Epithelial cell of esophagus (primary cell): ENCODE data around the gene YY1AP1.
A peak's percentile ranks its signal among the peaks of the same experiment; 100 is the strongest.
"Not testable (repeated sequence)": the region's sequence is repeated elsewhere in the genome, so short reads cannot be mapped to it uniquely, and the experiment has no call there.

Source experiments
- DNase-seq: peaks from one replicate; pipeline ENCODE4 v3.0.0; 2010; ENCODE audit warnings: low read depth
- H3K4me3 ChIP-seq: 2 replicates; pipeline ENCODE4 v1.5.1; 2011; ENCODE audit warnings: mild to moderate bottlenecking, low read length, control low read depth
- TF ChIP-seq, protein P1 (sequence below): IDR thresholded peaks from 2 replicates; pipeline ENCODE4 v1.5.1; 2011; ENCODE audit warnings: low read depth, mild to moderate bottlenecking, low read length, control low read depth, inconsistent platforms; ENCODE audit not compliant: insufficient read depth; ENCODE audit errors: missing control alignments

YY1AP1 gene, protein sequence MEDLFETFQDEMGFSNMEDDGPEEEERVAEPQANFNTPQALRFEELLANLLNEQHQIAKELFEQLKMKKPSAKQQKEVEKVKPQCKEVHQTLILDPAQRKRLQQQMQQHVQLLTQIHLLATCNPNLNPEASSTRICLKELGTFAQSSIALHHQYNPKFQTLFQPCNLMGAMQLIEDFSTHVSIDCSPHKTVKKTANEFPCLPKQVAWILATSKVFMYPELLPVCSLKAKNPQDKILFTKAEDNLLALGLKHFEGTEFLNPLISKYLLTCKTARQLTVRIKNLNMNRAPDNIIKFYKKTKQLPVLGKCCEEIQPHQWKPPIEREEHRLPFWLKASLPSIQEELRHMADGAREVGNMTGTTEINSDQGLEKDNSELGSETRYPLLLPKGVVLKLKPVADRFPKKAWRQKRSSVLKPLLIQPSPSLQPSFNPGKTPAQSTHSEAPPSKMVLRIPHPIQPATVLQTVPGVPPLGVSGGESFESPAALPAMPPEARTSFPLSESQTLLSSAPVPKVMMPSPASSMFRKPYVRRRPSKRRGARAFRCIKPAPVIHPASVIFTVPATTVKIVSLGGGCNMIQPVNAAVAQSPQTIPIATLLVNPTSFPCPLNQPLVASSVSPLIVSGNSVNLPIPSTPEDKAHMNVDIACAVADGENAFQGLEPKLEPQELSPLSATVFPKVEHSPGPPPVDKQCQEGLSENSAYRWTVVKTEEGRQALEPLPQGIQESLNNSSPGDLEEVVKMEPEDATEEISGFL

DNA sequence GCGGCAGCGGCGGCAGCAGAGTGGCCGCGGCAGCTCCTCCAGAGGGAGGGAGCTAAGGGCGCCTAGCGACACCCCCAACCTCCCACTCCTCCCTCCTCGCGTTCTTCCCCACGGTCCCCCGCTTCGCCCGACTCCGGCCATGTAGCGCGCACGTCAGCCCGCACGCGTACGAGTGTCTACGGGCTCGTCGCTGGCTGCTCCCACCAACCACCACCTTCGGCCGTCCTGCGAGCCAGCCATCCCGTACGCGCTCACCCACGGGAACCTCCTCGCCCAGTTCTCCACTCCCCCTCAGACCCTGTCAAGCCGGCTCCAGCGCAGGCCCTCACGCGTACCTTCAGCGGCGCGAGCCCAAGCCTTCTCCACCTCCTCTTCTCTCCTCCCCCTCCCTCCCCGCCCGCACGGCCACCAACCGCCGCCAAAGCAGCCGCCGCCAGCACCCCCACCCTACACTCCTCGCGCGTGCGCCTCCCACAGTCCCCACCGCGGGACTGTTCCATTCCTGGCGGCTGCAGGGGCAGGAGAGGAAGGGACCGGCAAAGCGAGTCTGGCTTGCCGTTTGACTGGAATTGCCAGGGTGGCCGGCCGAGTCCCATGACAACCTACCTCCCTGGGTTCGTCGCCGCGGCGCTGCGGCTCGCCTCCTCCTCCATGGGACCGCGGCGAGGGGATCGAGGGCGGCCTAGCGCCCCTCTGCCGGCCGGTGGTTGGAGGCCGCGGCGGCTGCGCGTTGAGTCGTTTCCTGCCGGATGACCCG lies at the start of gene YY1AP1:
Gene YY1AP1, minus strand, starts transcription at position 451 of the 757 bp plus-strand sequence. CDS start 8,338 bp downstream, outside the sequence.
- TF ChIP-seq, protein P1, sequence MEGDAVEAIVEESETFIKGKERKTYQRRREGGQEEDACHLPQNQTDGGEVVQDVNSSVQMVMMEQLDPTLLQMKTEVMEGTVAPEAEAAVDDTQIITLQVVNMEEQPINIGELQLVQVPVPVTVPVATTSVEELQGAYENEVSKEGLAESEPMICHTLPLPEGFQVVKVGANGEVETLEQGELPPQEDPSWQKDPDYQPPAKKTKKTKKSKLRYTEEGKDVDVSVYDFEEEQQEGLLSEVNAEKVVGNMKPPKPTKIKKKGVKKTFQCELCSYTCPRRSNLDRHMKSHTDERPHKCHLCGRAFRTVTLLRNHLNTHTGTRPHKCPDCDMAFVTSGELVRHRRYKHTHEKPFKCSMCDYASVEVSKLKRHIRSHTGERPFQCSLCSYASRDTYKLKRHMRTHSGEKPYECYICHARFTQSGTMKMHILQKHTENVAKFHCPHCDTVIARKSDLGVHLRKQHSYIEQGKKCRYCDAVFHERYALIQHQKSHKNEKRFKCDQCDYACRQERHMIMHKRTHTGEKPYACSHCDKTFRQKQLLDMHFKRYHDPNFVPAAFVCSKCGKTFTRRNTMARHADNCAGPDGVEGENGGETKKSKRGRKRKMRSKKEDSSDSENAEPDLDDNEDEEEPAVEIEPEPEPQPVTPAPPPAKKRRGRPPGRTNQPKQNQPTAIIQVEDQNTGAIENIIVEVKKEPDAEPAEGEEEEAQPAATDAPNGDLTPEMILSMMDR = no peak
- peak; percentile 94 for DNase-seq
- H3K4me3 ChIP-seq = peak within 1 kb of the TSS; percentile 78

DNA sequence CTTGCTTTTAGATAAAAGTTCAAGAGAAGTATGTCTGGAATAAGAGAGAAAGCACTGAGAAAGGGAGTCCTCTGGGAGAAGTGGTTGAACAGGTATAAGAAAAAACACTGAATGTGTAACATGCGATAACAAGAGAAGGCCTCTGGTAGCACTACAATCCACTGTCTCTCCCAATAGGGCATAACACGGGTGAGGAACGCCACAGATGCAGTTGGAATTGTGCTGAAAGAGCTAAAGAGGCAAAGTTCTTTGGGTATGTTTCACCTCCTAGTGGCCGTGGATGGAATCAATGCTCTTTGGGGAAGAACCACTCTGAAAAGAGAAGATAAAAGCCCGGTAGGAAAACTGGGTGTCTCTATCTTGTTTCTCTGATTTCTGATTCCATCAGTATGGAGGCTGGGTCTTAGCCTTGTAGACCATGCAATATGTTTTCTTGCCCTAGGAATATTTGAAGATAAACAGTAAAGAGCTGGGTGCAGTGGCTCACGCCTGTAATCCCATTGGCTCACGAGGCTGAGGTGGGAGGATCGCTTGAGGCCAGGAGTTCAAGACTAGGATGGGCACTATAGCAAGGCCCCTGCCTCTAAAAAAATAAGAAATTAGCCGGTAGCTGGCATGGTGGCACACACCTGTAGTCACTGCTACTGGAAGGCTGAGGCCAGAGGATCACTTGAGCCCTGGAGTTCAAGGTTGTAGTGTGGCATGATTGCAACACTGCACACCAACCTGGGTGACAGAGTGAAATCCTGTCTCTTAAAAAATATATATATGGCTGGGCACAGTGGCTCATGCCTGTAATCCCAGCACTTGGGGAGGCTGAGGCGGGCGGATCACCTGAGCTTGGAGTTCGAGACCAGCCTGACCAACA lies 40.7 kb upstream of the YY1AP1 start:
- H3K4me3 ChIP-seq = no peak overlapping the region
- TF ChIP-seq, protein P1 = peak; percentile 73
- peak; percentile 74 for DNase-seq

DNA sequence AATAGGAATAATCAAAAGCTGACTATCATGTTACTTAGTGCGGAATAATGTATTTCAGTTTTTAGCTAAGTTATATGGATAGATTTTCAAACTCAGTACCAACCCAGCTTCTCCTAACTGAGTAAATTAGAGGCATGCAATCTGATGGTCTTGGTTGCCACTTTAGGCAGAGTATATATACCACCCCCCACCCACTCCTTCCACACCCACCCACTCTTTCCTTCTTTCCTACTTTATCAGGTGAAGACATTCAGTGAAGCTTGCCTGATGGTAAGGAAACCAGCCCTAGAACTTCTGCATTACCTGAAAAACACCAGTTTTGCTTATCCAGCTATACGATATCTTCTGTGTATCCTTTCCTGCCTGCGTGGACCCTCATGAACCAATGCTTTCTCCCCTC lies 36.6 kb upstream of the YY1AP1 start:
- TF ChIP-seq, protein P1 = no peak
- H3K4me3 ChIP-seq = no peak overlapping the region
- no peak for DNase-seq

DNA sequence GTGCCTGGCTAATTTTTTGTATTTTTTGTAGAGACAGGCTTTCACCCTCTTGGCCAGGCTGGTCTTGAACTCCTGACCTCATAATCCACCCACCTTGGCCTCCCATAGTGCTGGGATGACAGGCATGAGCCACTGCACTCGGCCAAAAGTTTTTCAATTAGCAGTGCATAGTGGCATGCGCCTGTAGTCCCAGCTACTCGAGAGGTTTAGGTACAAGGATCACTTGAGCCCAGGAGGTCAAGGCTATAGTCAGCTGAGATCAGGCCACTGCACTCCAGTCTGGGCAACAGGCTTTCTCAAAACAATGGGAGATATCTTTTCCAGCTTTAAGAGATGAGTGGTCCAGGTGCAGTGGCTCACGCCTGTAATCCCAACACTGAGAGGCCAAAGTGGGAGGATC lies 31.1 kb upstream of the YY1AP1 start:
- no peak overlapping the region for H3K4me3 ChIP-seq
- TF ChIP-seq, protein P1 = no peak
- DNase-seq = no peak

DNA sequence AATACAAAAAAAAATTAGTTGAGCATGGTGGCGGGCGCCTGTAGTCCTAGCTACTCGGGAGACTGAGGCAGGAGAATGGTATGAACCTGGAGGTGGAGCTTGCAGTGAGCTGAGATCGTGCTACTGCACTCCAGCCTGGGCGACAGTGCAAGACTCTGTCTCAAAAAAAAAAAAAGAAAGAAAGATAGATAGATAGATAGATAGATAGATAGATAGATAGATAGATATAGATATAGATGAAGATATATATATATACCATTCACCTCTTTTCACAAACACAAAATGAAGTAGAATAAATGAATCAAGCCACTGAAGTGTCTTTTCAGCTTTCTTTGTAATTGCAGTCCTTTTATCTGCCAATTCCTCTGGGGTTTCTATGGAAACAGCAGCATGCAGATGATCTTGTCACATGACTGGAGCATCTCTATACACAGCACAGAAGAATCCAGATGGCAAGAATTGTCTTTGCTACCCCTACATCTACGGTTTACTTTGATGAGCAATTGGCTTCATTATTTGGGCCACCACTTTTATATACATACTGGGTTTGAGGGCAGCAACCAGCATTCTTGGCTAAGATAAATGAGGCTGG lies 30.0 kb upstream of the YY1AP1 start:
- H3K4me3 ChIP-seq, DNase-seq: not testable (repeated sequence)

DNA sequence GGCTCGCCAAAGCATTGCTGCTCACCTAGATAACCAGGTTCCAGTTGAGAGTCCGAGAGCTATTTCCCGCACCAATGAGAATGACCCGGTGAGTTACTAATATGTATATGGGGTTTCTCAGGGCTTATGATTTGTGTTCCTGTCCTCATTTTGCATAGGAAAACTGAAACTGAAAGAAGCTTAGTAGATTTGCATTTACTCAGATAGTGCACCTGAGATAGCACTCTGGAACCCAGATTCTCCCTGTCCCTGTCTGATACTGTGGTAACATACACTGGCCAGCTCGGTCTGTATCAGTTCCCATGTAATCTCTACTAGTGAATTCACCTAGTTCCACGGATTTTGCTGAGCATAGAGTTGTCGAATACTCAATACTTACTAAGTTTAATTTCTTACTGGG lies 28.5 kb upstream of the YY1AP1 start:
- DNase-seq = no peak
- H3K4me3 ChIP-seq = no peak overlapping the region
- TF ChIP-seq, protein P1 = no peak
